CD4-positive, alpha-beta T cell treated with Interleukin-21 for 1 hour (primary cell): ENCODE data around the gene ARRB1.
A peak's percentile ranks its signal among the peaks of the same experiment; 100 is the strongest.
"Not testable (repeated sequence)": the region's sequence is repeated elsewhere in the genome, so short reads cannot be mapped to it uniquely, and the experiment has no call there.

Experiments
- DNase-seq: peaks from one replicate; pipeline ENCODE4 v3.0.0-alpha.2; 2020

Gene ARRB1

DNA sequence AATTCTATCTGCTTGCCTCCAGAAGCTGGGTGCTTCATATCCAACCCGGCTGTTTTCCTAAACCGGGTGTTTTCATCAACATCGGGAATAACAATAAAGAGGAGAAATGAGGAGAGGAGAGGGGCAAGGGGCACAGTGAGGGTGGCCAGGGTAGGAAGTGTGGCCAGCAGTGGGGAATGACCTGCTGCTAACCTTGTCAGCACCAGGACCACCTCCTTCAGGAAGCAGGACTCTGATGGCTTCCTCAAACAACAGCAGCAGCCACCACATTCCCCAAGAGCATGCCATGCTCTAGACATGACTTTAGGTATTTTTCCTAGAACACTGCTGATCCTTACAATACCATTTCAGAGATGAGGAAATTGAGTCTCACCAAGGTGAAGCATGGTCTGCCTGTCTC lies 58.5 kb downstream of the ARRB1 start:
- no peak for DNase-seq

DNA sequence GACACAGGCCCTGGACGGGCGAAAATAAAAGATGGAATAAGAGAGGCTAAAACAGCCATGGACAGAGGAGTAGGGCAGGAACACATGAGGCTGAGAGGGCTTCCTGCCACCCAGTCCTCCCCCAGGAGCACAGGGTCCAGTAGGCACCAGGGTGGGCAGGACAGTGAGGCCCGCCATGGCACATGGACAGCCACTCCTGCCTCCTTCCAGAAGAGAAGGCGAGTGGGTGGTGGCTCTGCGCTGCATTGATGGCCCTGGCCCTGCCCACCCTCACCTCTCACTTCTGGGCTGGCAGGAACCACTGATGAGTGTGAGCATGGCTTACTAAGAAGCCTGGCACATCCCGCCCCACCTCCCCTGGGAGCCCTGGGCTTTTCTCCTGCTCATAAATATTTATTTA lies 59.7 kb downstream of the ARRB1 start:
- no peak for DNase-seq

DNA sequence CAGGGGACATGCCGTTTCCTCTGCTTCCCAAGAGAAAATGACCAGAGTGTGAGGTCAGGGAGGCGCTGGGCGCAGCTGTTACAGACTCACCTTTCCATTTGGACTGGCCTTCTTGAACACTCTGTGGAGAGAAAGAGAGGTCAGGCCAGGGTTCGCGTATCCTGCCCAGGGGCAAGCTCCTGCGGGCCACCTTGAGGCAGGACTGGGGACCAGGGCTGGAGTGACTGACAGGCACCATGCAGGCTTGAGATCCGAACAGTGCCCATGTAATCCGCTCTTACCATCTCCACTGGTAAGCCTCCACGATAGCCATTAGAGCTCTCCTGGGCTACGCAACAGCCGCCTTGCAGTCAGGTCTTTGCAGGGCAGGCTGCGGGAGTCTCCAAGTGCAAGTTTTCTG lies 61.5 kb downstream of the ARRB1 start:
- DNase-seq = no peak

DNA sequence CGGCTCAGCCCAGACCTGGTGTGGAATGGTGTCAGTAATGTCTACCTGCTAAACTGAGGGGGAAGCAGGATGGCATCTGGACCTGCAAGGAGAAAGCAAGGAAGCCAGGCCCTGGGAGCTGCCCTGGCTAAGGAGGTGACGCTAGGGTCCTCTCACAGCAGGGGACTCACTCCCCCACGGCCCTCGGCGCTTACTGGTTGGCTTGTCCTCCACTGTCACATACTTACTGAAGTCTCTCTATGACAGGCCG lies 62.0 kb downstream of the ARRB1 start:
- no peak for DNase-seq

- DNase-seq = no peak
Observed at GRCh38 chr11:75287579-75287978, 63.9 kb downstream of the ARRB1 start.

GRCh38 chr11:75286826-75287465 lies 64.5 kb downstream of the ARRB1 start:
- DNase-seq = no peak

GRCh38 chr11:75285776-75286360 lies 65.6 kb downstream of the ARRB1 start:
- no peak for DNase-seq

DNA sequence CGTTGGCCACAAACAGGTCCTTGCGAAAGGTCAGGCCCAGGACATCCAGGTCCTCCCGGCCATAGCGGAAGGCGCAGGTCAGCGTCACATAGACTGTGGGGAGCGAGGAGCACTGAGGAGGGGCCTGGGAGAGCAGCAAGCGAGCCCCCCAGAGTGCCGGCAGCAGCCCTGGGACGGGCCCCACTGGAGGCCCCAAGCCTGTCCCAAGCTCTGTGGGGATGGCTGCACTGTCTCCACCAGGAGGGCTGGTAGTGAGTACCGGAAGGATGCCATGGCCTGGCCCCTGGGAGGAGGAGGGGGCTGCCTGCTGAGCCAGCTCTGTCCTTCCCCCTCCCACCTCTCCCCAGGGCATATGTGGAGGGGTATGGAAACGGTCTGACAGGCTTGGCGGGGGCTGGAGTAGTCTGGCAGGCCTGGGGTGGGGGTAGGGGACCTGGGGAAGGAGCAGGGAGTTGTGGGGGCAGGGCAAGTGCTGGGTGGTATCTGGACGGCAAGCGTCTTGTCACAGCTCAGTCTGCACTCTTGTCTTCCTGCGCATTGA lies 68.0 kb downstream of the ARRB1 start:
- DNase-seq = no peak

- DNase-seq = no peak
Observed at GRCh38 chr11:75281469-75282095, 69.9 kb downstream of the ARRB1 start.

GRCh38 chr11:75280770-75281468 lies 70.5 kb downstream of the ARRB1 start:
- no peak for DNase-seq

GRCh38 chr11:75280227-75280701 lies 71.2 kb downstream of the ARRB1 start:
- peak; percentile 77 for DNase-seq

DNA sequence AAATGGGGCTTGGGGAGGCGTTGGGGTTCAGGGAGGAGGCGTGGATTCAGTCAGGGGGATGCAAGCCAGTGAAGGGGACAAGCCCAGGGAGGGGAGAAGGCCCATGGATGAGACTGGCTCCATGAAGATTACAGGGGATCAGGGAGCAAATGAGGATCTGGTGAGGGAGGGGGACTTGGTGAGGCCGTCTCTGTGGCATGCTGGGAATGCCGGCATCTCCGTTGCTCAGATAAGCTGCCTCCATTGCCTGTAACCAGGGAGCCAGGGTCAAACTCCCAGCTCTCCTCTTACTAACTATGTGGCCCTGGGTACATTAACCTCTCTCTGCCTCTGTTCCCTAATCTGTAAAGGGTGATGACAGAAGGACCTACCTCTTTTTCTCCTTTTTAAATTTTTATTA lies 72.2 kb downstream of the ARRB1 start:
- no peak for DNase-seq

DNA sequence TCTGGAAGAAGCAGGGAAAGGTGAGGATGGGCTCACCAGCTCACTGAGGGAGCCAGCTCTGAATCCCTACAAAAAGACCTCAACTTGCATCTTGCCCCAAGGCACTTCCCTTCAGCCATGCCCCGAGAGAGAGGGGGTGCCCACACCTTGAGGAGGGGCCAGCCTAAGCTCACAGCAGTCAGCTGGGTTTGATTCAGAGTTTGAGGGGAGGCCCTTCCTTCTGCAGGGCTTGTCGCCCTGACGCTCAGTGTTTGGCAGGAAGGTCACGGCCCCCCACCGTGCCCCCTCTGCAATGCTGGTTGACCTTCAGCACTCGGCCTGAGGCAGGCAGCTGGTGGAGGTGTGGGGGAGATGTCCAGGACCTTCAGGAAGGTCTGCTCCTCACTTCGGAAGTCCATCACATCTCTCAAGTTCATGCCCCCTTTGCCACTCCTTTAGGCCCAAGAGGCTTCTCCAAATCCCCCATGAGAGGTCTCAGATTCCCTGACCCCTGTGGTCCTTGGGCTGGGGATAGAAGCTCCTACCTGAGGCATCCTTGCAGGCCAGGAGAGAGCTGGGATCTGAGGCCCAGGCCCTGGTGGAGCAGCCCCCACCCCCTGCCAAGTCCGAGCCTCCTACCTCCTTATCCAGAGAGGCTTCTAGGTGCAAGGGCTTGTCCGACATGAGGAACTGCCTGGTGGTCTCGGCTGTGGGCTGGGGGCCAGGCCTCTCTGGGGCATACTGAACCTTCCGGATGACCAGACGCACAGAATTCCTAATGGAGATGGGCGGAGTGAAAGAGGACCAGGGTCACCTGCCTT lies 73.3 kb downstream of the ARRB1 start:
- no peak for DNase-seq

DNA sequence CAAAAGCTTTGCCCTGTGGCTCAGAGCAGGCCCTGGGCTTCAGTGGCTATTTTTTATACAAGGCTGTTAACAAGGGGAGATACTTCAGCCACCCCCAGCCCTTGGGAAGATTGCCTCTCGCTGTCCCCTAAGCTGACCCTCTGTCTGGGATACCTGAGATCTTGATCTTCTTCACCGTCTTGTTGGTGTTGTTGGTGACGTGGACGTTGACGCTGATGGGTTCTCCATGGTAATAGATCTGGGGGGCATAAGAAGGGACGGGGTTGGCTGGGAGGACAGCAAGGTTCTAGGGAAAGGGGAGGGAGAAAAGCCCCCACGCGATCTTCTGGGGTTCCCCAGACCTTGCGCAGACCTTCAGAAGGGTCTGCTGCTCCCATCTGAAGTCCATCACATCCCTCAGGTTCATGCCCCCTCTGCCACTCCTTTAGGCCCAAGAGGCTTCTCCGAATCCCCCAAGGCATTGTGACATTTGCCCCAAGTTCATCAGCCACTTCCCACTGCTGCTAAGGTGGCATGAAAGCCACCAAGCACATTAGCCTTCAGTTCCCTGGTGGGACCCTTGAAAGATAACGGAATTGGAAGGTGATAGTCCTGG lies 74.2 kb downstream of the ARRB1 start:
- DNase-seq = no peak

DNA sequence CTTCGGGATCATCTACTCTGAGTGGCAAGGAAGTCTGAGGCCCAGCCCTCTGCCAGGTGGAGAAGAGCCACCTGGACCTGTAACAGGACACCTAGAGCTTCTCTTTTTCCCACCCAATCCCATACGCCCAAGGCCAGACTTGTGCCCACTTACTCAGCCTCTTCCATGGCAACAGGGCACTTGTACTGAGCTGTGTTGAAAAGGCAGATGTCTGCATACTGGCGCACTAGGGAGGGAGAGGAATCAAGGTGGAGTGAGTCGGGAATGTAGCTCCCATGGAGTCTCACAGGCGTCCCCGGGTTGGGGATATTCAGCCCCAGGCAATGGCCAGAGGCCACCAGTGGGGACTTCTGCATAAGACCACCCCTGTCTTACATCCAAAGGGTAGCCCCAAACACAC lies 74.8 kb downstream of the ARRB1 start:
- no peak for DNase-seq

GRCh38 chr11:75276186-75276585 lies 75.3 kb downstream of the ARRB1 start:
- no peak for DNase-seq

GRCh38 chr11:75275581-75275980 lies 75.9 kb downstream of the ARRB1 start:
- DNase-seq = peak; percentile 71

GRCh38 chr11:75274716-75275115 lies 76.7 kb downstream of the ARRB1 start:
- DNase-seq = not testable (repeated sequence)

GRCh38 chr11:75273411-75274391 lies 77.8 kb downstream of the ARRB1 start:
- DNase-seq = no peak

GRCh38 chr11:75272821-75273301 lies 78.6 kb downstream of the ARRB1 start:
- DNase-seq = no peak

DNA sequence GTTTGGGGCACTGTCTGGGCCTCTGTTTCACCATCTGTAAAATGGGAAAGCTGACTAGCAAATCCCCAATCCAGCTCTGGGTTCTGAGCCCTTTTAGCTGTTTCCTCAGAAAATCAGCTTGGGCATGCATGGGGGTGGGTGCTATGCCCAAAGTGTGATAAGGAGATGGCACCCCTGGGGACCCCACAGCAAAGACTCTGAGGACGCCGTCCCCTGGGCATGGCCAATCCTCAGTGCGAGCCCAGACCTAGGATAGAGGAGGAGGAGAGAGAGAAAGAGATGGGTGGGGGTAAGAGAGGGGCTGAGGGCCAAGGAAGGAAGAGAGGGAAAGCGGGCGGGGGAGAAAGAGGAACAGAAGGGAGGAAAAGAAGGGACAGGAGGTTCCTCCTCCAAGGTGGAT lies 79.1 kb downstream of the ARRB1 start:
- DNase-seq = no peak
